RWPE2 (cell line): Measurements from ENCODE around the gene MED22.
"Not testable (repeated sequence)": the region's sequence is repeated elsewhere in the genome, so short reads cannot be mapped to it uniquely, and the experiment has no call there.

Experiments used
- ATAC-seq: fragments of 200-7000 bp; cut with Tn5 transposase; 3 replicates; pipeline ENCODE4 v1.9.1; 2021; ENCODE audit warnings: low read depth
- DNase-seq: peaks from one replicate; pipeline ENCODE4 v3.0.0-alpha.2; 2020; ENCODE audit warnings: low spot score
- H3K27ac ChIP-seq: fragments of 450-650 bp; 2 replicates; pipeline ENCODE4 v1.5.1; 2017; ENCODE audit warnings: mild to moderate bottlenecking; ENCODE audit not compliant: poor library complexity, severe bottlenecking
- H3K27me3 ChIP-seq: fragments of 250-450 bp; sonication (Bioruptor Pico); 2 replicates; pipeline ENCODE4 v1.5.1; 2021; ENCODE audit warnings: mild to moderate bottlenecking, moderate library complexity; ENCODE audit not compliant: insufficient read depth, poor library complexity, severe bottlenecking
- H3K36me3 ChIP-seq: fragments of 250-450 bp; sonication (Bioruptor Pico); 2 replicates; pipeline ENCODE4 v1.5.1; 2020; ENCODE audit warnings: low read depth, mild to moderate bottlenecking, moderate library complexity
- H3K4me1 ChIP-seq: fragments of 250-450 bp; sonication (Bioruptor Pico); 2 replicates; pipeline ENCODE4 v1.5.1; 2021; ENCODE audit warnings: mild to moderate bottlenecking, moderate library complexity; ENCODE audit not compliant: insufficient read depth, poor library complexity, severe bottlenecking
- H3K4me3 ChIP-seq: fragments of 250-450 bp; sonication (Bioruptor Pico); 2 replicates; pipeline ENCODE4 v1.5.1; 2021; ENCODE audit warnings: mild to moderate bottlenecking, moderate library complexity; ENCODE audit not compliant: severe bottlenecking
- H3K9me3 ChIP-seq: fragments of 250-450 bp; sonication (Bioruptor Pico); 2 replicates; pipeline ENCODE4 v1.5.1; 2021; ENCODE audit warnings: mild to moderate bottlenecking, moderate library complexity; ENCODE audit not compliant: severe bottlenecking
- CTCF ChIP-seq: fragments of 450-650 bp; IDR thresholded peaks from one replicate; pipeline ENCODE4 v1.5.1; 2017; ENCODE audit warnings: mild to moderate bottlenecking, moderate library complexity; ENCODE audit not compliant: poor library complexity, severe bottlenecking

MED22 gene

GRCh38 chr9:133321411-133321935, 26.5 kb downstream of the MED22 start:
- DNase-seq (no peak), ATAC-seq (no peak)
- Histone ChIP-seq H3K4me3 (no peak overlapping the region), H3K4me1 (no peaks in the 10 kb centered on the region), H3K27me3 (no peaks in the 10 kb centered on the region), H3K9me3 (no peaks in the 10 kb centered on the region), H3K36me3 (no peaks in the 10 kb centered on the region), H3K27ac (no peak overlapping the region)
- TF ChIP-seq CTCF, result no peak

DNA sequence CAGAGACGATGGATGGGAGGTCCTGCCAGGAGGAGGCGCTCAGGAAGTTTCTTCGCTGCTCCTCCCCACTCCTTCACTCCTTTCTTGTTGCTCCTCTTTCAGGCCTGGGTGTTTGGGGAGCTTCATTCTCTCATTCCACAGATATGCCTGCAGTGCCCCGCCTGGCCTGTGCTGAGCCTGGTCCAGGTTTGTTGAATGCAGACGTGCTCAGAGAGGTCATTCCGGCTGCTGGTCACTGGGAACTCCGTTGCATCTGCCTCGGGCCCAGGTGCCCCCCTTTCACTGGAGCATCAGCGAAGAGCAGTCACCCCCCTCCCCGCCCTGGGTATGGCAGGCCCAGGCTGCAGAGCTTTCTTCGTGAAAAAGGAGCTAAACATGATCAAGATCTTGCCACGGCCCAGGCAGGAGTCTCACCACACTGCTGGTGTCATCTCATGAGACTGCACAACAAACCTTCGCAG, 27.5 kb downstream of the MED22 start:
- ATAC-seq (no peak), DNase-seq (no peak)
- Histone ChIP-seq H3K27ac (no peak overlapping the region), H3K4me1 (no peaks in the 10 kb centered on the region), H3K9me3 (no peaks in the 10 kb centered on the region), H3K4me3 (no peak overlapping the region), H3K36me3 (no peaks in the 10 kb centered on the region), H3K27me3 (no peaks in the 10 kb centered on the region)
- TF ChIP-seq CTCF, result no peak

DNA sequence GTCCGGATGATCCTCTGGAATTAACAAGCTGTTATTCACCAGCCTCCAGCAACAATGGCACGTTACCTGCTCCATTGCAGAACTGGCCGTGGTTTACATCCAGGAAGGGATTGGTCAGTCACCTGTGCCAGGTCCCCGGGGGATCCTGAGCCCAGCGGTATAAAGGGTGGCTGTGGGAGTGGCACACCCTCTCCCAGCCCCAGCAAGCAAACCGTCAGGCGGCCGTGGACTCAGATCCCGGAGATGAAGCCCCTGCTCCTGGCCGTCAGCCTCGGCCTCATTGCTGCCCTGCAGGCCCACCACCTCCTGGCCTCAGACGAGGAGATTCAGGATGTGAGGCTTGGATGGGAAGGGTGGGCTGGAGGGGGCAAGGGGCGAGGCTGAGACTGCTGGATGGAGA, 30.4 kb downstream of the MED22 start:
- H3K4me3 ChIP-seq, ATAC-seq: not testable (repeated sequence)

DNA sequence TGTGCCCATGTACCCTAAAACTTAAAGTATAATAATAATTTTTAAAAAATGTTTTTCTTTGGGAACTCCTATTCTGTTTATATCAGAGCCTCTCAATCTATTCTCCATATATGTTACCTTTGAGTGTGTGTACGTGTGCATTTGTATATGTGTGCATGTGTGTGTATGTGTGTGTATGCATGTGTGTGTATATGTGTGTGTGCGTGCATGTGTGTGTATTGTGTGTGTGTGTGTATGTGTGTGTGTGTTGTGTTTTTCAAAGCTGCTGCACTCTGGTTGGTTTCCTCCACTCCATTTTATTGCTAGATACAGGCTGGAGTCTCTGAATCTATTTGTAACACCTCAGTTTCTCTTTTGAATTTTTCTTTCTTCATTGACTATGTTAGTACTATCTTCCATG, 31.9 kb downstream of the MED22 start:
- Histone ChIP-seq H3K4me1 (no peaks in the 10 kb centered on the region), H3K27ac (no peak overlapping the region), H3K9me3 (no peaks in the 10 kb centered on the region), H3K4me3 (no peak overlapping the region), H3K36me3 (no peaks in the 10 kb centered on the region), H3K27me3 (no peaks in the 10 kb centered on the region)
- no peak for TF ChIP-seq CTCF
- ATAC-seq, result no peak
- no peak for DNase-seq

More for the DNA sequence above, 30.4 kb downstream of the MED22 start:
- H3K27me3 ChIP-seq, H3K9me3 ChIP-seq, H3K36me3 ChIP-seq, DNase-seq, H3K4me1 ChIP-seq, H3K27ac ChIP-seq: not testable (repeated sequence)

GRCh38 chr9:133309608-133310007, 38.3 kb downstream of the MED22 start:
- DNase-seq, result no peak
- no peak for ATAC-seq
- H3K27ac ChIP-seq, result no peak overlapping the region
- no peaks in the 10 kb centered on the region for H3K4me1 ChIP-seq
- no peak overlapping the region for H3K4me3 ChIP-seq
- H3K27me3 ChIP-seq, result no peaks in the 10 kb centered on the region
- no peak for TF ChIP-seq CTCF
- H3K9me3 ChIP-seq, result no peaks in the 10 kb centered on the region
- no peaks in the 10 kb centered on the region for H3K36me3 ChIP-seq
